ENCODE measurements around the gene ATP1A2.

ATP1A2 gene

DNA sequence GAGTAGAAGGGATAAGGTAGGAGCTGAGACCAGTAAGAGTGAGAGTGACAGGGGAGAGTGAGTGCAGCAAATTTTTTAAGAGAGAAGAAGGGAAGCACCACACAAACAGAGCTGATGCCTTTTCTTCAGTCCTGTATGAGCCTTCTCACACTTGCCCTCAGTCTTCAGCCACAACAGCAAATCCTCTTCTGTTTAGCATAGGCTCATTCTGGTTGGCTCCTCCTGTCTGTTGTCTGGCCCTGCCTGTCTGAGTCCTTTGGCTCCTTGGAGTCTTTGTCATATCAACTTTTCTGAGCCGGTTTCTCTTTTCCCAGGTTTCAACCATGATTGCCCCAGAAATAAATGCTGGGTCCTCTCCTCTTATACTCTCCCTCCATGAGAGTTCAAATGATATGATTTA is 62.1 kb downstream of the ATP1A2 start:
- no peak for DNase-seq

DNA sequence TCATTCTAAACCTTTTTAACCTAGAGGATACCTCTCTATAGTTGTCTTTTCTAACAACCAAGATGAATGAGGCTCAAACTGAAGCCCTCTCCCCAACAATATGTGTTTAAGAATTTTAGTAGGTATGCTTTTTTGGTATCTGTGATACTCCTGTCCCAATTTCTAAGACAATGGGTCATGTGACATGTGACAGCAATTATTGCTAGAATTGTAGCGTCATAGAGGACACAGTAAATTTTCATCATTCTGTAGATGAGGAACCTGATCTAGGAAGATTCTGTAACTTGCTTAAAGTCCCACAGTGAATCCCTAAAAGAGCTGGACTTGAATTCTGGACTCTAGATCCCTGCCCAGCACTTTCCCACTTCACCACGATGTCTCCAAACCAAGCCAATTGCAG is 63.2 kb downstream of the ATP1A2 start:
- peak in 1 of 2 donors; percentile 32 for DNase-seq

DNA sequence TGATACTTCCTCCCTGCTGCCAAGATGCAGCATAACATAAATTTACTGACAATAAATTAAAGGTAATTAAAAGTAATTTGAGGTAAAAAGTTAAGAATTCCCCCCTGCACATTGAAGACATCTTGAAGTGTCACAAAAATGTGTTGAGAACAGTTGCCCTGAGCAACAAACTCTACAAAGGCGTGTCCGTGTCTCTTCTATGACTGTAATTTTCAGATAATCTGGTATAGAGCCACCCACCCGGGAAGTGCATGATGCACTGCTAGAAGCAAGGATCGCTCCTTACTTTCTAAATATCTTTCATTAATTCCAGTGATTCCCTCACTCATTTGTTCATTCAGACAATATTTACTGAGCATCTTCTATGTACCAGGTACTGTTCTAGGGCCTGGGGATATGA is 63.8 kb downstream of the ATP1A2 start:
- no peak for DNase-seq

DNA sequence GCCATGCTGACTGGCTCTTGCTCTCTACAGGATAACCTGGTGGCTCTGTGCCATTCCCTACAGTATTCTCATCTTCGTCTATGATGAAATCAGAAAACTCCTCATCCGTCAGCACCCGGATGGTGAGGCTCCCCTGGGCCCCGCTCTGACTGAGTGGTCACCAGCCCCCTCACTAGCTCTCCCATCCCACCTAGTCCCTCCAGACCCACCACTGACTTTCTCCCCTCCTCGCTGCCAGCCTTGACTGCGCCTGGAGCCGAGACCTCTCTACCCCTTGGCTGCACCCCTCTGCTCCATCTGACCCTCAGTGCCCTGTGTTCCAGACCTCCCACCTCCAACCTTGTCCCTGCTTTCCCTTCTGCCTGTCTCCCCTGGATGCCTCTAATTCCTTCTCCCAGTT is 70.7 kb downstream of the ATP1A2 start:
- DNase-seq, result no peak

DNA sequence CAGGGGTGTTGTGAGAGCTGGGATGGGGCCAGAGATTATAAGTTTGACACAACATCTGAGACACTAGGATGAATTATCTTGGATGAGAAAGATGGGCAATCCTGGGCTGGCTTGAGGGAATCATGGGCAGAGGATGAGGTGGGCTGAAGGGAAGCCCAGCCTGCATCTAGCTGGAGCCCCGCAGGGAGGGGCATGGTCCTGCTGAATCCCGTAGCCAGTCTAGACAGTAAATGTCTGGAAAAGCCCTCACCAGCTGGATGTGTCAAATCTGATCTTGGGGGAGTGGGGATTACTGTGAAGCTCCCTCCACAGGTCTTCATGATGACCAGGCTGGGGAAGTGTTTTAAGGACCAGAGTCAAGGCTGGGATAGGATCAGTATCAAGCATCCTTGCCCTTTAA is 71.2 kb downstream of the ATP1A2 start:
- DNase-seq, result no peak

DNA sequence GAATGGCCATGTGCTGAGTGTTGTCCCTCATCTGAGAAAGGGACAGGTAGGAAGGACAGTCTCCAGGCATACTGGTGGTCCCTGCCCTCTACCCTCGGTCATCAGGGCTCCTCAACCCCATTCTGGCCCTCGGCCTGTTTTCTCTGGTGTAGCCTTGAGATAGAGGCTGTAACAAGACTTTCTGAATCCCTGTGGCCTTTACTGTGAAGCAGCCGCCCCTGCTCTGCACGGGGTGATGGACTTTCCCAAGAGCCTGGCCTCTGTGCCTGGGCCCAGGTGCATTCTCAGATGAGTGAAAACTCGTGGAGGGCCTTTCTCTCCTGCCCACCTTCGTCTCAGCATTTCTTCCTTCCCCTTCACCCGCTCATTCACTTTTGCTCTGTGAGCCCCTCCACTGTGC is 71.8 kb downstream of the ATP1A2 start:
- DNase-seq, result no peak

DNA sequence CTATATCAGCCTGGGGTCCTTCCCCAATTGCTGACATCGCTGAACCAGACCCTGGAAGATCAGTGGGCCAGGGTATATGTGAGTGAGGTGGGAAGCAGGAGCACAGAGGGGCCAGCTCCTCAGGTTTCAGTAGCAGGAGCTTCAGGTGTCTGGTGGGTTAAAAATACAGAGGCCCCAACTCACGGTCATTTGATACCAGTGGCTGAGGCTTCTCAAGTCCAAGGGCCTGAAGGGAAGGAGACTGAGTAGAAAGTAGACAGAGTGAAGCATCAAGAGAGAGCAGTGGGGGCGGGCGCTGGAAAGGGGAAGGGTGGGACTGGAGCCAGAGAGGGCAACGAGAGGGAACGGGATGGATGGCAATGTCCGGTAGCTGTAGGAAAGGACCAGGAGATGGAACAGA is 72.8 kb downstream of the ATP1A2 start:
- no peak for DNase-seq

DNA sequence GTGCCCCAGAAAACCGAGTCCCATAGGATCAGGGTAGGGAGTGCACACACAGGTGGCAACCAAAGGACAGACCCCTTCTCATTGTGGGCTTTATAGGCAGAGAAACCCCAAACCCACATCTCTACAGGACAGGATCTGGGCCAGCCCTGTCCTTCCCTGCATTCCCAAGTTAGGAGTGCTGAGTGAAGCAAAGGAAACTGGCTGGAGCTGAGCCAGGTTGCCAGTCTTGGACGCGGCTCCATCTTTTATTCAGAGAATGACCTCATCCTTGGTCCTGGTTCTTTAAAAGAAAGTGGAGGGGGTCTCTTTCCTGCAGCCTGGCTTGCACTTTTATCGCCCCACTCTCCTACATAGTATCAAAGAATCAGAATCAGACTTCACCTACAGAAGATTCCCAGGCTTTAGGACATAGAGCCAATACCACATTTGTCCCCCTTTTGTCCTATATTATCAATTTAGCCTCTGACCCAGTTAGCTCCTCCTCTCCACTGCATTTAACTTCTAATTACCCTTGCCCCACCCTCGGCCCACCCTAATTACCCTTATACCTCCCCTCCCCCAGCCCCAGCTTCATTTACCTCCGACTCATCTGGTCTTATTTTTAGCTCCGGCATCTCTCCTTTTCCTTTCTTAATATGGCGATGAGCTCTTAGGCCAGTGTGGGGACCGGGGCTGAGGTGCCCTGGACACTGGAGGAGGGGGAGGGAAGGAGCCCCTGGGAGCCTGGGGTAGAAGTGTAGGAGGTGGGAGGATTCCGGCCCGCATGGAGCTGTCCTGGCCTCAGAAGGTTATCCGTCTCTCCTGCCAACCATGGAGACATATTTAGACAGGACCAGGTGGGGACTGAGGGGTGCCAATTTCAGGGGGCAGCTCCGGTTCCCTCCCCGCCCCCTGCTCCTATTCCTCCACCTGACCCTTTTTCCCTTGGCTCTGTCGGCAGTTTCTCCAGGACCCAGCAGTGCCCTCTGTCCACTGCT is 74.4 kb downstream of the ATP1A2 start, which contains the start of gene CASQ1:
Gene CASQ1 (plus strand): TSS at position 927 of the 977 bp plus-strand sequence. CDS start 177 bp downstream, outside the sequence.
- no peak for DNase-seq

DNA sequence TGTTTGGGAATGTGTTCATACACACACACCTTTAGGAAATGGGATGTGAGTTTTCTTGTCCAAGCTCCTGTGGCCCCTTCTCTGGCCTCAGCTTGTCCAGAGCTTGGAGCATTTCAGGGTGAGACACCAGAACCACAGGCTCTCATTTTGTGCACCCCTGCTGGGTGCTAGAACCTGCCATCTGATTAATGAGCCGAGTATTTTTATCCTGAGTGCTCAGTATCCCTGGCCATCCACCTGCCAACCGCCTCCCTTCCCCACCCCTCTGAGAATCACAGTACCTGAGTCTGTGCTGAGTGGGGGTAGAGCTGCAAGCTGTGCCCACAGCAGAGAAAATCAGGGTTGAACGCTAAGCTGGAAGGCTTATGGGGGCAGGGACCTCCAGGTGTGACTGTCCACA is 76.2 kb downstream of the ATP1A2 start:
- DNase-seq, result no peak

DNA sequence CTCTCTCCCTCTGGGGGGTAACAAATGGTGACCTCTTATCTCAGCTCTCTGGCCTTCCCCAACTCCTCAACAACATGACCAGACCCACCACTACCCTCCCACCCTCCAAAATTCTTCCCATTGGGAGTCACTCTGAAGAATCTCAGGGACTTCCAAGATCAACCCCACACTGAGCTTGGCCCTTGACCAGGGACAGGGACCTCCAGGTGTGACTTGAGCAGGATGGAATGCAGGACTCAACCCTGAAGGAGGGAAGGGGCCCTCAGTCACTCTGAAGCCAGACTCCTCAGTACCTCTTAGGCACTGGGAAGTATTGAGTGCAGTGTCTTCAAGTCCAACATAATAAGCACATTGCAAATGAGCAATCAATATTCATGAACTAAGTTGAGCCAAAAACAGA is 76.7 kb downstream of the ATP1A2 start:
- DNase-seq, result no peak
